Epithelial cell of esophagus (primary cell): ENCODE data around the gene ASB11.

ENCODE experiments used
- DNase-seq: peaks from one replicate; pipeline ENCODE4 v3.0.0; 2010; ENCODE audit warnings: low read depth
- H3K4me3 ChIP-seq: 2 replicates; pipeline ENCODE4 v1.5.1; 2011; ENCODE audit warnings: mild to moderate bottlenecking, low read length, control low read depth
- CTCF ChIP-seq: IDR thresholded peaks from 2 replicates; pipeline ENCODE4 v1.5.1; 2011; ENCODE audit warnings: low read depth, mild to moderate bottlenecking, low read length, control low read depth, inconsistent platforms; ENCODE audit not compliant: insufficient read depth; ENCODE audit errors: missing control alignments

Gene ASB11

GRCh38 chrX:15315509-15315908 lies at the start of gene ASB11:
ASB11 (minus strand) TSS chrX:15315640; CDS start chrX:15315605, 35 bp downstream.
- no peak within 1 kb of the TSS for H3K4me3 ChIP-seq
- no peak for DNase-seq
- no peak for TF ChIP-seq CTCF

- no peak overlapping the region for H3K4me3 ChIP-seq
- no peak for DNase-seq
- TF ChIP-seq CTCF = no peak
Observed at GRCh38 chrX:15359701-15360100, 44.3 kb upstream of the ASB11 start.

GRCh38 chrX:15358533-15358932 lies 43.1 kb upstream of the ASB11 start:
- H3K4me3 ChIP-seq = no peak overlapping the region
- TF ChIP-seq CTCF = no peak
- DNase-seq = no peak

- peak; percentile 19 for DNase-seq
- H3K4me3 ChIP-seq = no peak overlapping the region
- no peak for TF ChIP-seq CTCF
Observed at GRCh38 chrX:15356444-15356843, 41.0 kb upstream of the ASB11 start.

GRCh38 chrX:15350329-15350996 lies 35.0 kb upstream of the ASB11 start:
- no peak for DNase-seq
- no peak for TF ChIP-seq CTCF
- H3K4me3 ChIP-seq = no peak overlapping the region

GRCh38 chrX:15349046-15349445 lies 33.6 kb upstream of the ASB11 start:
- DNase-seq = peak; percentile 67
- H3K4me3 ChIP-seq = no peak overlapping the region
- peak; percentile 53 for TF ChIP-seq CTCF

- H3K4me3 ChIP-seq = no peak overlapping the region
- DNase-seq = no peak
- TF ChIP-seq CTCF = no peak
Observed at GRCh38 chrX:15345976-15346375, 30.5 kb upstream of the ASB11 start.
